ENCODE measurements around the gene STK39. TPM values are rescaled to one million over a fixed set of nuclear protein-coding genes. Genes with fewer than 3 reads are reported as not detected.
A peak's percentile ranks its signal among the peaks of the same experiment; 100 is the strongest.

The STK39 gene
- total and polyA plus RNA-seq, 9 of the 15 experiments (the other 6 are each of a cell fraction or from before 2014, with no cell fraction given) = 0.19 to 0.76 (median 0.51) TPM

GRCh38 chr2:167941604-167942003 is 305.8 kb downstream of the STK39 start (continued):
- TF ChIP-seq SIRT6 (IDR thresholded peaks at IDR 0.05; ENCODE audit: low read depth, low read length) (no peak), TEAD2 (tag; IDR thresholded peaks at IDR 0.05) (no peak), ELF4 (CRISPR knock-in tag; IDR thresholded peaks at IDR 0.05) (0 out of 2 replicates have a peak, but pooled peaks have one; percentile 74), NONO (IDR thresholded peaks at IDR 0.05; ENCODE audit: low read depth in 2 of 2, low read length in 1 of 2) (no peak), MED1 (CRISPR knock-in tag; IDR thresholded peaks at IDR 0.05; ENCODE audit: borderline replicate concordance) (no peak), PRMT5 (CRISPR knock-in tag; IDR thresholded peaks at IDR 0.05) (no peak), ZNF707 (CRISPR knock-in tag; conservative IDR thresholded peaks at IDR 0.05) (no peak), ETS2 (tag; IDR thresholded peaks at IDR 0.05; ENCODE audit: borderline replicate concordance, poor library complexity, severe bottlenecking) (no peak), ZNF174 (CRISPR knock-in tag; IDR thresholded peaks at IDR 0.05) (no peak), BRD4 (IDR thresholded peaks at IDR 0.05) (0 out of 2 replicates have a peak, but pooled peaks have one; percentile 18), ZNF217 (CRISPR knock-in tag; IDR thresholded peaks at IDR 0.05) (no peak), NFXL1 (CRISPR knock-in tag; IDR thresholded peaks at IDR 0.05) (peak; percentile 64; the same call in 1 of the 2 replicates), ZNF140 (CRISPR knock-in tag; IDR thresholded peaks at IDR 0.05) (no peak), KDM4B (IDR thresholded peaks at IDR 0.05; ENCODE audit: borderline replicate concordance in 2 of 2, low read depth in 1 of 2) (no peak), THAP12 (CRISPR knock-in tag; IDR thresholded peaks at IDR 0.05) (no peak), NFATC3 (IDR thresholded peaks at IDR 0.05) (peak; percentile 54; the same call in 1 of the 2 replicates), CBX8 (IDR thresholded peaks at IDR 0.05; ENCODE audit: borderline replicate concordance, extremely low read depth, low read depth, low read length, poor library complexity, severe bottlenecking) (no peak), MAFK (IDR thresholded peaks at IDR 0.05; ENCODE audit: low read length) (no peak), NFRKB (IDR thresholded peaks at IDR 0.05; ENCODE audit: low read depth) (peak; percentile 56; the same call in 1 of the 2 replicates), ZNF134 (CRISPR knock-in tag; conservative IDR thresholded peaks at IDR 0.05) (no peak), E4F1 (CRISPR knock-in tag; IDR thresholded peaks at IDR 0.05; ENCODE audit: borderline replicate concordance) (no peak), VEZF1 (CRISPR knock-in tag; IDR thresholded peaks at IDR 0.05) (no peak), NCOA4 (IDR thresholded peaks at IDR 0.05; ENCODE audit: partially characterized antibody) (no peak), ZBTB8A (IDR thresholded peaks at IDR 0.05; ENCODE audit: partially characterized antibody) (peak; percentile 42)

All from K562 (cell line).